GM12873 (cell line): Measurements from ENCODE around the gene SMAD3.

Experiments used
- TF ChIP-seq, protein P1 (sequence below): IDR thresholded peaks from 2 replicates; pipeline ENCODE4 v1.5.1; 2012; ENCODE audit warnings: low read depth, mild to moderate bottlenecking, moderate library complexity, low read length, control low read depth; ENCODE audit not compliant: insufficient read depth; ENCODE audit errors: missing control alignments

Gene SMAD3

DNA sequence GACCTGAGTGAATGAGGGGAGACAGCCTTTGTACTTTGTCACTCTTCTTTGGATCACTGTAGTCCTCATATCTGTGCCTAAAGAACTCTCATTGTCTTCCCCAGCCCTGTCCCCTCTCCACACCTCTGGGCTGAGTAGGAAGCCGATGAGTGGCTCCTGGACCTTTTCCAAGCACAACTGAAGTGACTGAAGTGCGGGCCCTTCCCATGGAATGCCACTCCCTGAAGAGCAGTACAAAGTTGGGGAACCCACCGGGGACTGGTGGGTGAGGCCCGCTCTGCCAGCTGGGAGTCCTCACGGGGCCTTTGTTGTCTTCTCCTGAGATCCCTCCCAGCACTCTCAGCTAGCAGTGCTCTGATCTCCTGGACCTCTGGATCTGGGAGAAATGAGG is 99.0 kb downstream of the SMAD3 start:
- TF ChIP-seq, protein P1, sequence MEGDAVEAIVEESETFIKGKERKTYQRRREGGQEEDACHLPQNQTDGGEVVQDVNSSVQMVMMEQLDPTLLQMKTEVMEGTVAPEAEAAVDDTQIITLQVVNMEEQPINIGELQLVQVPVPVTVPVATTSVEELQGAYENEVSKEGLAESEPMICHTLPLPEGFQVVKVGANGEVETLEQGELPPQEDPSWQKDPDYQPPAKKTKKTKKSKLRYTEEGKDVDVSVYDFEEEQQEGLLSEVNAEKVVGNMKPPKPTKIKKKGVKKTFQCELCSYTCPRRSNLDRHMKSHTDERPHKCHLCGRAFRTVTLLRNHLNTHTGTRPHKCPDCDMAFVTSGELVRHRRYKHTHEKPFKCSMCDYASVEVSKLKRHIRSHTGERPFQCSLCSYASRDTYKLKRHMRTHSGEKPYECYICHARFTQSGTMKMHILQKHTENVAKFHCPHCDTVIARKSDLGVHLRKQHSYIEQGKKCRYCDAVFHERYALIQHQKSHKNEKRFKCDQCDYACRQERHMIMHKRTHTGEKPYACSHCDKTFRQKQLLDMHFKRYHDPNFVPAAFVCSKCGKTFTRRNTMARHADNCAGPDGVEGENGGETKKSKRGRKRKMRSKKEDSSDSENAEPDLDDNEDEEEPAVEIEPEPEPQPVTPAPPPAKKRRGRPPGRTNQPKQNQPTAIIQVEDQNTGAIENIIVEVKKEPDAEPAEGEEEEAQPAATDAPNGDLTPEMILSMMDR, result no peak

DNA sequence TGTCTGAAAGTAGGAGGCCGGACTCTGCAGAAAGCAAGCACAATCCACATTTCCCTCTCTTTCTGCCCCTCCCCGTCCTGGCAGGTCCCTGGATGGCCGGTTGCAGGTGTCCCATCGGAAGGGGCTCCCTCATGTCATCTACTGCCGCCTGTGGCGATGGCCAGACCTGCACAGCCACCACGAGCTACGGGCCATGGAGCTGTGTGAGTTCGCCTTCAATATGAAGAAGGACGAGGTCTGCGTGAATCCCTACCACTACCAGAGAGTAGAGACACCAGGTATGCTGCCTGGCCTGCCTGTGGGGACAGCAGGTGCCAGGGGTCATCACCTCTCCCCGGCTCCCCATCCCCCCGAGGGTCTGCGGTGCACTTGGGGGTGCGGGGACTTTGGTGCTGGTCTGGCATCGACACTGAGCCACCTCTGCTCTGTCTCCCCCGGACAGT is 99.4 kb downstream of the SMAD3 start:
- TF ChIP-seq, protein P1, result no peak

DNA sequence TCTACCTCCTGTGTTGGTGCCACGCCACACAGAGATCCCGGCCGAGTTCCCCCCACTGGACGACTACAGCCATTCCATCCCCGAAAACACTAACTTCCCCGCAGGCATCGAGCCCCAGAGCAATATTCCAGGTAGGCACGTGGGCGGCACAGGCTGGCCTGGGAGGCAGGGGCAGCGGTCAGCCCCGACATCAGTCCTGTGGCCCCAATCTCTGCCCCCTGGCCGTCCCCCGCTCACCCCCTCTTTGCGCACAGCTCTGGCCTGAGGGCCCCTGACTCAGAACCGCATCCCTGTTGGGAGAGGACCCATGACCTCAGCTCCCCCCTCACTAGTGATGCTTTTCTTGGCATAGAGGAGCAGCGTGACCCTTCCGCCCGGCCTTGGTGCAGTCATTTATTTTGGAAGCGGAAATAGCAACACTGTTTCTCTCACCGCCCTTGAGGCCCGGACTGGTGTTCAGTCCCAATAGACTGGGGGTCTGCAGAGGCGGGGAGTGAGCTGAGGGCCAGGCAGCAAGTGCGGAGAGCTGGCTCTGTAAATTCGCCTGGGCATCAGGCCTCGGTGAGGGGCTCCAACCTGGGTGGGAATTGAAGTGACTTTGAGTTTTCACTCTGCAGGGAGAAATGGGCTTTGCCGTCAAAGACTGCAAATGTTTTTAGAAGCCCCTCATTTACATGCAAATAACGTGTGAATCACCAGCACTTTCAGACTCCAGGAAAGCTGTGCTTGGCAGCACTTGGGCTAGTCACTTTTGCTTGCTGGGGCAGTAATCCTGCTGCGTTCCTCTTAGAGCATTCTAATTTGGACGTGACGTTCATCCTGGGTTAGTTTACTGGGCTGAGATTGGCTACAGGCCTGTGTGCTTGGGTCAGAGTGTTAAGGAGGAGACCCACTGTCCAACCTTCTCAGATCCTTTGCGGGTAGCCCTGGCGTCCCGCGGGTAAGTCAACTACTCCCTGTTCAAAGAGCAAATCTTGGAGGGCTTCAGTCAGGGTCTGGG is 100.2 kb downstream of the SMAD3 start:
- TF ChIP-seq, protein P1, result no peak

DNA sequence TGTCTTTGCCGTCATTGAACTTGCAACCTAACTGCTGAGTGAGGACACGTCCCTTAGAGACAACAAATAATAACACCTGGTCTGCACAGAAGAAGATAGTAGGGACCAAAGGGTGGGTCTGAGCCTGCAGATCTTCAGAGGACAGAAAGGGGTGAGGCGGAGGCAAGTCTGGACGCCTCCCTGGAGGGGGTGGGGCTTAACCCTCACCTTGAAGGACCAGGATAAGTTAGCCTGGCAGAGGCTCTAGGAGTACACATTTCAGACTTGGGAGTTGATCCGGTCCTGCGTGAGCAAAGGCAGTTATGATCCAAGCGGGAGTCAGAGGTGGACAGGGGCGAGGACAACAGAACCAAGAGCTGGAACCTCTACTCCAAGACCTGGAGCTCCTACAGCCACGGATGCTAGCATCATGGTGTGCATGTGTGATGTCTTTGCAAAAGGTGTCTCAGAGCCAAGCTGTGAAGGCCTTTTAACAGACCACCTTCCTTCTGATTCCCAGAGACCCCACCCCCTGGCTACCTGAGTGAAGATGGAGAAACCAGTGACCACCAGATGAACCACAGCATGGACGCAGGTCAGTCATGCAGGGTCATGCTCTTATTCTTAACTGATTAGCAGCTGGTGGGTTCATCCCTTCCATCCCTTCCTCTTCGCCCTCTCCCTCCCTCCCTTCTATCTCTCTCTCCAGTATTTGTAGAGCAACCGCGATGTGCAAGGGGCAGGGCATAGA is 101.0 kb downstream of the SMAD3 start:
- TF ChIP-seq, protein P1, result no peak

DNA sequence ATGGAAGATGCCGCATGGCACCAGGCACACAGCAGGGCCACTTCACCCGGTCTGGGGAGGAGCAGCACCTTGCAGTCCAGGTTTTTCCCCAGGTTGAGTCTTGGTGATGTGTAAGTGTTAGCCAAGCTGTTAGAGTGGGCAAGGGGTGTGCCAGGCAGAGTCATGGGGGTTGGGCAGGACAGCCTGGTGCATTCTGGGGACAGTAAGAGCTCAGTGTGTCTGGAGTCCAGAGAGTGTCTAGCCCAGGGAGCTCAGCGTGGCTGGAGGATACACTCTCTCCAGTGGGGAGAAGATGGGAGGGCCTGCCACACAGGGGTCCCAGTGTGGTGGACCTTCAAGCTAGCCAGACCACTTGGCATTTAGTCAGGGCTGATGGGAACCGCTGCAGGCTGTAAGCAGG is 101.7 kb downstream of the SMAD3 start:
- TF ChIP-seq, protein P1, result no peak

DNA sequence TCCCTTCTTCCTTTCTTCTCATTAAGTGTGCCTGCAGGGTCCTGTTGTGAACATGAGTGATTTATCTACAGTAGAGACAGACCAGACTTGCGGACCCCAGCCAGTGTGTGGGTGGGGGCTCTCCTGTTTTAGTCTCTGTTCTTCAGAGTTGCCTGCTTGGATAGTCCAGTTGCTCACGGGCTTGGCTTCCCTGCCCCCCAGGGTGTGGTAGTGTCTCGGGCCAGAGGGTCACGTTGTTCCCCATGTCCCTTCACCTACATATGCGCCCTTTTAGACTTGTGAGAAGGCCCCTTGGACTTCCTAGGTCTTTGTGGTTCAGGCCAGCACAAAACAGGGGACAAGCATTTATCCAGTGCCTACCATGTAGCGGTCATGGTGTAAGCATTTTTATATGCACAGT is 103.3 kb downstream of the SMAD3 start:
- TF ChIP-seq, protein P1, result no peak
